ENCODE data around the gene TMEM44.
"Not testable (repeated sequence)": the region's sequence is repeated elsewhere in the genome, so short reads cannot be mapped to it uniquely, and the experiment has no call there.

TMEM44 gene

DNA sequence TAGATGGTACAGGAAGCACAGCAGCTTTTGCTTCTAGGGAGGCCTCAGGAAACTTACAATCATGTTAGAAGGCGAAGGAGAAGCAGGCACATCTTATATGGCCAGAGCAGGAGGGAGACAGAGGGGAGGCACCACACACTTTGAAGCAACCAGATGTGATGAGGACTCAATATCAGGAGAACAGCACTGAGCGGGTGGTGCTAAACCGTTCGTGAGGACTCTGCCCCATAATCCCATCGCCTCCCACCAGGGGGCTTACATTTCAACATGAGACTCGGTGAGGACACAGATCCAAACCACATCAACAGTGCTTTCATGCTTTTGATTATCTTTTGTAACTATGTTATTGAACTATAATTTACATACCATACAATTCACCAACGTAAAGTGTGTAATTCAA, 7.6 kb upstream of the TMEM44 start:
- peak in 1 of 2 donors; percentile 53 for ATAC-seq

- no peak for ATAC-seq
These were observed 5.9 kb upstream of the TMEM44 start for GRCh38 chr3:194638991-194639605.

DNA sequence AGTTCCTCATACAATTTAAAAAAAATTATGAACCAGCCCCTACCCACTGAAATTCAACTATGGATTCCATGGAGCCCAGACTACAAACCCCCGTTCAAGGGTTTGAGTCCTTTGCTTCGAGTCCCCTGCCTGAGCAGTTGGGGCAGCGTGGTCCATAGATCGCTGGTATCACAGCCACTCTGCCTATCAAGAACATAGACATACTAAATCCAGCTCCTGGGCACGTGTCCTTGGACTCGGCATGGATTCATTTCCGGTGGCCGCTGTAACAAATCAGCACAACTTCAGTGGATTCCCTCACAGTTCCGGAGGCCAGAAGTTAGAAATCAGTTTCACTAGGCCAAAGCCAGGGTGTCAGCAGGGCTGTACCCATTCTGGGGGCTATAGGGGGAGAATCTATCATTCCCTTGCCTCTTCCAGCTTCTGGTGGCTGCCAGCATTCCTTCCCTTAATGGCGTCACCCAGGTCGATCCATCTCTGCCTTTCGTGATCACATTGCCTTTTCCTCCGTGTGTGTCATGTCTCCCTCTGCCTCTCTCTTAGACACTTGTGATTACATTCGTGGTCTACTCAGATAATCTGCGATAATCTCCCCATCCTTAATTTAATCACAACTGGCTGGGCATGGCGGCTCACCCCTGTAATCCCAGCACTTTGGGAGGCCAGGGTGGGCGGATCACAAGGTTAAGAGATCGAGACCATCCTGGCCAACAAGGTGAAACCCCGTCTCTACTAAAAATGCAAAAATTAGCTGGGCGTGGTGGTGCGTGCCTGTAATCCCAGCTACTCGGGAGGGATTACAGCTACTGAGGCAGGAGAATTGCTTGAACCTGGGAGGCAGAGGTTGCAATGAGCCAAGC, 4.6 kb upstream of the TMEM44 start:
- no peak for ATAC-seq

GRCh38 chr3:194637066-194637465, 3.8 kb upstream of the TMEM44 start:
- ATAC-seq = no peak

DNA sequence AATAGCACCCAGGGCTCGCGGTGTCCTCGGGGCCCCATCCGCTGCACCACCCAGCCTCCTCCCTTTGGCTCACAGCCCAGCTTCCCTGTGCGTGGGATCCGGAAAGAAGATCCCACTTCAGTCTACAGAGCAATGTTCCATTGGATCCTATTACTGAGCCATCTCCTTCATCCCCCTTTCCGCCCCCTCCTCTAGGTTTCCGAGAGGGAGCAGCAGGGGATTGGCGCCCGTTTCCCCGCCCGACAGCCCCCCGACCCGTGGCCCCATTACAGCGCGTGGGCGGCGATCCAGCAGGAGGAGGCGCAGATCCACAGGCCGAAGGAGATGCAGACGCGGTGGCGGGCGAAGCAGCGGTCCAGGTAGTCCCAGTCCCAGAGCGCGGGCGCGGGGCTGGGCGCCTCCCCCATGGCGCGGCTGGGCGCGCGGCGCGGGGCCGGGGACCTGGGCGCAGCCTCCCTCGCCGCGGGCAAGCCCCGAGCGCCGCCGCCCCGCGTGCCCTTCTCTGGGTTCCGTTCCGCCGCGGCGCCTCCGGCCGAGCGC, 340 bp downstream of the TMEM44 start:
- peak; percentile 65 to 69 for ATAC-seq

GRCh38 chr3:194632226-194632808, 902 bp downstream of the TMEM44 start:
- no peak for ATAC-seq

DNA sequence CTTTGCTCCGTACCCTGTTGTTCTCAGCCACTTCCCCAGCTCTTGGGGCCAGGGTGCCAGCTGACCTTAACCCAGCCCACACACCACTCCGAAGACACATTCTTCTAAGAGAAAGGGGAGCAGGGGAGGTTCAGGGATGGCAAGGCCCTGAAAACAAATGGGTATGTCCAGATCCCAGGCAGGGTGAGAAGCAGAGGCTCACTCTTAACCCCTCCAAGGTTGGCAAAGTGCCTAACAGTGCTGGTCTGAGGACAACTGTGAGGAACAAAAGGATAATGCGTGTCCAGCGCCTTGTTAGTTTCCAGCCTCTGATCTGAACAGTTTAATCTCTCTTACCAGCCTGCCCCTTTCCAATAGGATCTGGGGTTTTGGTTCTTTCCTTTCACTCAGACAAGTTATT, 1.5 kb downstream of the TMEM44 start:
- ATAC-seq = no peak

DNA sequence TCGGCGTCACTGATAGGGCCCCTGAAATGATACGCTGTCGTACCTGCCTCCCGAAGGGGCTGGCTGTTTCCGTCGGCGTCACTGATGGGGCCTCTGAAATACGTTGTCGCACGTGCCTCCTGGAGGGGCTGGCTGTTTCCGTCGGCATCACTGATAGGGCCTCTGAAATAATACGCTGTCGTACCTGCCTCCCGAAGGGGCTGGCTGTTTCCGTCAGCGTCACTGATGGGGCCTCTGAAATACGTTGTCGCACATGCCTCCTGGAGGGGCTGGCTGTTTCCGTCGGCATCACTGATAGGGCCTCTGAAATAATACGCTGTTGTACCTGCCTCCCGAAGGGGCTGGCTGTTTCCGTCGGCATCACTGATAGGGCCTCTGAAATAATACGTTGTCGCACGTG, 2.5 kb downstream of the TMEM44 start:
- not testable (repeated sequence) for ATAC-seq

DNA sequence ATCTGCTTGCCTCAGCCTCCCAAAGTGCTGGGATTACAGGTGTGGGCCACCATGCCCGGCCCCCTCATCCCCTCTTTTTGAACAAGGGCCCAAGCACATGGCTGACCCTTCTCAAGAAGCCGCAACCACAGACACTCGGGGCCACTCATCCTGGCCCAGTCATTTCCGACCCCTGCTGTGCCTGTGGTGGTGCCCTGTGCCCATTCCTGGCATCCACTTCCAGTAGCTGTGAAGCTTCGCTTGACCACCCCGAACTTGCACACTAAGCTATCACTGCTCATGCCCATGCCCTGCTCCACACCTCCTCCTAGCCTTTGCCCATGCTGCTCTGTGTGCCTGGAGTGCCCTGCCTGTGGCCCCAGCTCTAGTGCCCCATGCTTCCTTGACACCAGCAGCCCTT, 8.3 kb downstream of the TMEM44 start:
- no peak for ATAC-seq

DNA sequence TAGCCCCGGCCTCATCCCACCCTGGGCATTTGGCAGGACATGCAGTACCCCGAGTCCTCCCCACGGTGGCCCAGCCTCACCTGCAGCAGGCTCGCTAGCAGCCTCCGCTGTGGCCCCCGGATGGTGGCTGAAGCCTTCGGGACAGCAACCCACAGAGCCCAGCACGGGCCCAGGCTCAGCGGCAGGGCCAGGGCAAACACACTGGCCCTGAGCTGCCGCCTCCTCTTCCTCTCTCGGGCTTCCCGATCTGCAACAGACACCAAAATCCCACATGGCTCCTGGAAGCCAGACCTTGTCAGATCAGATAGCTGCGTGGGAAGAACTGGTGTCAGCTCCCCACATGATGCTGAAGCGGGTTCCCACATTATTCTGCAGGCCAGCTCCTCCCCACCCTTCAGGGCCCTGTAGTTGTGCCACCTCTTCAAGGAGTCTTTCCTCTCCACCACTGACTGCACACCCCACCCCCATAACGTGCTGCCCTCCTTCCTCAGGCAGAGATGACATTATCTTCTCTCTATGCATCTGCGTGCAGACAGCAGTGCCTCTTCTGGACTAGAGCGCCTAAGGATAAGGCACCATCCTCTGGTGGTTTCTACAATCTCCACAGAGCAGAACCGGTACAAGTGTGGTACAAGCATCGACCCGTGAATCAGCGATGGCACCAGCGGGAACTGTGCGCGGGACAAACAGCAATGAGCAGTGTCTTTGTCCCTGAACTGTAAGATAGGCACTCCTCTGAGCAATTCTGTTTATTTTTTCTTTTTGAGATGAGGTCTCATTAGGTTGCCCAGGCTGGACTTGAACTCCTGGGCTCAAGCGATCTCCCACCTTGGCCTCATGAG, 9.5 kb downstream of the TMEM44 start:
- ATAC-seq = no peak

- no peak for ATAC-seq
These were observed 10.4 kb downstream of the TMEM44 start for GRCh38 chr3:194622621-194623340.

DNA sequence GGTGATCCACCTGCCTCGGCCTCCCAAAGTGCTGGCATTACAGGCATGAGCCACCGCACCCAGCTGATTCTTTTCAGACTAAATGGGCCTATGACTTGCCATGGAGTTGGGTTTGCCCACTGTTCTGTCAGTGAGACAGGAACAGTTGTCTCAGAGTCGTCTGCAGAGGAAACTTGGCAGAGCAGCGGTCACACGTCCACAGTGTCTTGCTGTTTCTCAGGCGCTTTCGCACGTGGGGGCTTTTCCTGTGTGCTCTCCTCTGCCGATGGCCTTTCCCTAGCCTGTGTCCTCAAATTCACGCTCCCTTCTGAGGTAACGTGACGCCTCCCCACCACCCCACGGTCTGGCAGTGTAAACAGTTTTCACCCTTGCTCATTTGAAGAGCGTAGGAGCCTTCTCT, 11.3 kb downstream of the TMEM44 start:
- ATAC-seq = no peak

DNA sequence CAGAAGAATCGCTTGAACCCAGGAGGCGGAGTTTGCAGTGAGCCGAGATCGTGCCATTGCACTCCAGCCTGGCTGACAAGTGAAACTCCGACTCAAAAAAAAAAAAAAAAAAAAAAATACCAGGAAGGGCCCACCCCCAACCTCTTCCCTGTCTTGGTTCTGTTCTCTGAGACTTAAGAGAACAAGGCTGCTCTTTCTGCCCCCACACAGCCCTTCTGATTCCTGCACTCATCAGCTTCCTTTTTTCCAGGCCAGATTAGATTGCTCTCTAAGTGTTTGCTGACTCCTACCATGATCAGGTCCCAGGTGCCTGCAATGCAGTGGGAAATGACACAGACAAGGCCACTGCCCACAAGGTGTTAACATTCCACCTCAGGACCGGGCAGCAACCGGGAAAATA, 13.0 kb downstream of the TMEM44 start:
- no peak for ATAC-seq

GRCh38 chr3:194619741-194620140, 13.5 kb downstream of the TMEM44 start:
- no peak for ATAC-seq

GRCh38 chr3:194618858-194619608, 14.2 kb downstream of the TMEM44 start:
- ATAC-seq = no peak

GRCh38 chr3:194617827-194618226, 15.4 kb downstream of the TMEM44 start:
- no peak for ATAC-seq

GRCh38 chr3:194617143-194617671, 16.0 kb downstream of the TMEM44 start:
- ATAC-seq = no peak

DNA sequence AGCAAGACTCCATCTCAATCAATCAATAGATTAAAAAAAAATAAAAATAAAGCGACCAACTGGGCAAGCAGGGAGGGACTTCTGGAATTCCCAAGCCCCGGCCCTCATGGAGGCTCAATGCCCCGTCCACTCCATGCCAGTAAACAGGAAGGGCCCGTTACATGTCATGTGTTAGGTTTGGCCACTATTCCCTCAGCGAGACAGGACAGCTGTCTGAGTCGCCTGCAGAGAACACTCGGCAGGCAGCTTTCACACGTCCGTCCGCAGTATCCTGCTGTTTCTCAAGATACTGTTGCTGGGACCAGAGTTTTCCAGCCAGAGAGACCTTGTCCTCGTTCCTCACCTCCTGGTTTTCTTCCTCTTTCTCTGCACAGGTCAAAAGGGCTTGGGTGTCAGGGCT, 18.0 kb downstream of the TMEM44 start:
- no peak for ATAC-seq

DNA sequence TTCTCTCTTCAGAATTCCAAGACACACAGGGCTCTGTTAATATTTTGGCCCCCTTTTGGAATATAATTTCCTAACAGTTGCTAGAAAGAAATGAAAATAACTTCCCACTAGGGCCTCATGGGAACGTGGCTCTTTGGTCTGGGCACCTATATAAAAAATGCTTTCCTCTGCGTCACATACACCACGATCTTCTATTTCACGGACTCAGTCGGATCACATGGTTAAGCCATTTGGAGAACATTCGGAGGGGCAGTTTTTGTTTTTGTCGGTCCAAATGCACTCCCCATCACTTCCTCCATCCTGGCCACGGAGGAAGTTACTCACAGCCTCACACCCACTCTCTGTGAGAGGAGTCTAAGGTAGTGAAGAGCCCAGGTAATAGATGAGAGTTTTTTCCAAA, 21.0 kb downstream of the TMEM44 start:
- ATAC-seq = no peak

GRCh38 chr3:194610689-194611088, 22.5 kb downstream of the TMEM44 start:
- no peak for ATAC-seq

DNA sequence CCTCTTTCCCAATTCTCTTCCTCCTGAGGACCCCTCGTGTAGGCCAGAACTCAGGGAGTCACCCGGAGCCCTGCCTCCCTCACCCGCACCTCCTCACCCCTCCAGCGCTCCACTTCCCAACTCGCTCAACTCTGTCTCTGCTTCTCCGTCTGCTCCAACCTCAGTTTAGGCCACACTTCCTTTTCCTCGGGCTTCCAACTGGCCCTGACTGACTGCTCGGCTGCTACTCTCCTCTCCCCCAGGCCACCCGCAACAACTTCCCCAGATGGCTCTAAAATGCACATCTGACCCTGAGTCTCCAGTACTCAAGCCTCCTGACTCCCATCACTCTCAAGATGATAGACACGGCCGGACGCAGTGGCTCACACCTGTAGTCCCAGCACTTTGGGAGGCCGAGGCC, 23.6 kb downstream of the TMEM44 start:
- ATAC-seq = no peak
